ENCODE measurements around the gene UBE2S. TPM values are rescaled to one million over a fixed set of nuclear protein-coding genes. Genes with fewer than 3 reads are reported as not detected.
"Not testable (repeated sequence)": the region's sequence is repeated elsewhere in the genome, so short reads cannot be mapped to it uniquely, and the experiment has no call there.

UBE2S gene
- total RNA-seq, 1 donor from 2014 or later: 11.0 TPM

DNA sequence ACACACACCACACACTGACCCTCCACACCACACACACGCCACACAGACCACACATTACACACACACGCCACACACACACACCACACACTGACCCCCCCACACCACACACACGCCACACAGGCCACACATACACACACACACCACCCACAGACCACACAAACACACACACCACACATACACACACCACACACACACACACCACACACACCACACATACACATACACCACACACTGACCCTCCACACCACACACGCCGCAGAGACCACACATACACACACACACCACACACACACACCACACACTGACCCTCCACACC lies 40.5 kb upstream of the UBE2S start:
- not testable (repeated sequence) for H3K27ac ChIP-seq (ENCODE audit: low read depth, low read length); H3K36me3 ChIP-seq (ENCODE audit: control insufficient read depth in 3 of 3, insufficient read depth in 3 of 3, low read length in 3 of 3); H3K4me1 ChIP-seq (ENCODE audit: control insufficient read depth in 3 of 3, insufficient read depth in 3 of 3, low read length in 3 of 3); H3K9me3 ChIP-seq (ENCODE audit: control insufficient read depth in 3 of 3, low read length in 3 of 3); H3K9ac ChIP-seq (ENCODE audit: low read depth in 1 of 3, low read length in 3 of 3); H3K4me3 ChIP-seq (ENCODE audit: low read length in 3 of 3)
- H3K27me3 ChIP-seq (ENCODE audit: control insufficient read depth in 3 of 3, insufficient read depth in 3 of 3, low read length in 3 of 3): peaks cover 68 to 77% (median 73%) of the 10 kb centered on the region in 3 donors

GRCh38 chr19:55447421-55448174 lies 40.0 kb upstream of the UBE2S start:
- no peak overlapping the region for H3K4me3 ChIP-seq (ENCODE audit: low read length in 3 of 3)
- no peak overlapping the region for H3K27ac ChIP-seq (ENCODE audit: low read depth, low read length)
- H3K4me1 ChIP-seq (ENCODE audit: control insufficient read depth in 3 of 3, insufficient read depth in 3 of 3, low read length in 3 of 3): peaks cover 0 to 9% (median 4%) of the 10 kb centered on the region in 3 donors
- H3K36me3 ChIP-seq (ENCODE audit: control insufficient read depth in 3 of 3, insufficient read depth in 3 of 3, low read length in 3 of 3): no peaks in the 10 kb centered on the region
- peaks cover 70 to 79% (median 78%) of the 10 kb centered on the region in 3 donors for H3K27me3 ChIP-seq (ENCODE audit: control insufficient read depth in 3 of 3, insufficient read depth in 3 of 3, low read length in 3 of 3)
- no peaks in the 10 kb centered on the region for H3K9me3 ChIP-seq (ENCODE audit: control insufficient read depth in 3 of 3, low read length in 3 of 3)
- H3K9ac ChIP-seq (ENCODE audit: low read depth in 1 of 3, low read length in 3 of 3): no peak overlapping the region

GRCh38 chr19:55446060-55446459 lies 38.5 kb upstream of the UBE2S start:
- Histone ChIP-seq H3K36me3 (ENCODE audit: control insufficient read depth in 3 of 3, insufficient read depth in 3 of 3, low read length in 3 of 3) (no peaks in the 10 kb centered on the region), H3K4me3 (ENCODE audit: low read length in 3 of 3) (no peak overlapping the region), H3K4me1 (ENCODE audit: control insufficient read depth in 3 of 3, insufficient read depth in 3 of 3, low read length in 3 of 3) (peaks cover 0 to 5% (median 4%) of the 10 kb centered on the region in 3 donors), H3K27me3 (ENCODE audit: control insufficient read depth in 3 of 3, insufficient read depth in 3 of 3, low read length in 3 of 3) (peaks cover 75 to 81% (median 75%) of the 10 kb centered on the region in 3 donors), H3K27ac (ENCODE audit: low read depth, low read length) (no peak overlapping the region), H3K9me3 (ENCODE audit: control insufficient read depth in 3 of 3, low read length in 3 of 3) (no peaks in the 10 kb centered on the region), H3K9ac (ENCODE audit: low read depth in 1 of 3, low read length in 3 of 3) (no peak overlapping the region)

- Histone ChIP-seq H3K27me3 (ENCODE audit: control insufficient read depth in 3 of 3, insufficient read depth in 3 of 3, low read length in 3 of 3) (peaks cover 81 to 82% (median 82%) of the 10 kb centered on the region in 3 donors), H3K9ac (ENCODE audit: low read depth in 1 of 3, low read length in 3 of 3) (no peak overlapping the region), H3K4me1 (ENCODE audit: control insufficient read depth in 3 of 3, insufficient read depth in 3 of 3, low read length in 3 of 3) (peaks cover 3 to 11% (median 5%) of the 10 kb centered on the region in 3 donors), H3K9me3 (ENCODE audit: control insufficient read depth in 3 of 3, low read length in 3 of 3) (no peaks in the 10 kb centered on the region), H3K36me3 (ENCODE audit: control insufficient read depth in 3 of 3, insufficient read depth in 3 of 3, low read length in 3 of 3) (no peaks in the 10 kb centered on the region), H3K4me3 (ENCODE audit: low read length in 3 of 3) (no peak overlapping the region), H3K27ac (ENCODE audit: low read depth, low read length) (no peak overlapping the region)
Observed at GRCh38 chr19:55444646-55445045, 37.1 kb upstream of the UBE2S start.

GRCh38 chr19:55443824-55444480 lies 36.4 kb upstream of the UBE2S start:
- H3K9me3 ChIP-seq (ENCODE audit: control insufficient read depth in 3 of 3, low read length in 3 of 3): no peaks in the 10 kb centered on the region
- peaks cover 81 to 83% (median 82%) of the 10 kb centered on the region in 3 donors for H3K27me3 ChIP-seq (ENCODE audit: control insufficient read depth in 3 of 3, insufficient read depth in 3 of 3, low read length in 3 of 3)
- H3K4me1 ChIP-seq (ENCODE audit: control insufficient read depth in 3 of 3, insufficient read depth in 3 of 3, low read length in 3 of 3): peaks cover 3 to 11% (median 5%) of the 10 kb centered on the region in 3 donors
- H3K4me3 ChIP-seq (ENCODE audit: low read length in 3 of 3): no peak overlapping the region
- no peak overlapping the region for H3K27ac ChIP-seq (ENCODE audit: low read depth, low read length)
- no peaks in the 10 kb centered on the region for H3K36me3 ChIP-seq (ENCODE audit: control insufficient read depth in 3 of 3, insufficient read depth in 3 of 3, low read length in 3 of 3)
- no peak overlapping the region for H3K9ac ChIP-seq (ENCODE audit: low read depth in 1 of 3, low read length in 3 of 3)

GRCh38 chr19:55443045-55443823 lies 35.6 kb upstream of the UBE2S start, which contains the start of gene SHISA7:
SHISA7 (minus strand) TSS chr19:55443300; CDS start chr19:55442863, 437 bp downstream.
- no peaks in the 10 kb centered on the region for H3K9me3 ChIP-seq (ENCODE audit: control insufficient read depth in 3 of 3, low read length in 3 of 3)
- H3K27me3 ChIP-seq (ENCODE audit: control insufficient read depth in 3 of 3, insufficient read depth in 3 of 3, low read length in 3 of 3): peaks cover 82 to 84% (median 83%) of the 10 kb centered on the region in 3 donors
- no peaks in the 10 kb centered on the region for H3K36me3 ChIP-seq (ENCODE audit: control insufficient read depth in 3 of 3, insufficient read depth in 3 of 3, low read length in 3 of 3)
- H3K9ac ChIP-seq (ENCODE audit: low read depth in 1 of 3, low read length in 3 of 3): no peak within 1 kb of the TSS
- H3K4me1 ChIP-seq (ENCODE audit: control insufficient read depth in 3 of 3, insufficient read depth in 3 of 3, low read length in 3 of 3): peaks cover 3 to 11% (median 5%) of the 10 kb centered on the region in 3 donors
- no peak within 1 kb of the TSS for H3K4me3 ChIP-seq (ENCODE audit: low read length in 3 of 3)
- no peak within 1 kb of the TSS for H3K27ac ChIP-seq (ENCODE audit: low read depth, low read length)

DNA sequence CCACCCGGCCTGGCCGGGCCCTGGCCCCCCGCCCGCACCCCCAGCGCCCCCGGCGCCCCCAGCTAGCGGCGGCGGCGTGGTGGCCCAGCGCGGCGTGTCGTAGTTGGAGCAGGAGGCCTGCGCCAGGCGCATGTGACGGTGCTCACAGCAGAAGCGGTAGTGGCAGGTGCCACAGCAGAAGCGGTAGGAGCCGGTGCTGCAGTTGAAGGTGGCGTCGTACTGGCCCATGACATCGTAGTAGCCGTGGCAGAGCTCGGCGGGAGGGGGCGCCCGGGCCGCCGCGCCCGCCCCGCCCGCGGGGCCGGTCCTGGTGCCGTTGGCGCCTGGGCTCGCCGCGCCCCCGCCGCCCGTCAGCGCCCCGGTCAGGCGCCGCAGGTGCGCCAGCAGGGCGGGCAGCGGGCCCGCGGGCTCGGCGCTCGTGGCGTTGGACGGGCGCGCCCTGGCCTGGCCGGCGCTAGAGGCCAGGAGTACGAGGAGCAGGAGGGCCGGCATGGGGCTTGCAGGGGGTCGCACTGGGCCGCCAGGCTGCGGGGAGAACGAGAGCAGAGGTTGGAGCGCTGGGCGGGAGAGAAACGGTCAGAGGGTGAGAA lies 34.9 kb upstream of the UBE2S start:
- Histone ChIP-seq H3K4me3 (ENCODE audit: low read length in 3 of 3) (no peak overlapping the region), H3K9me3 (ENCODE audit: control insufficient read depth in 3 of 3, low read length in 3 of 3) (no peaks in the 10 kb centered on the region), H3K9ac (ENCODE audit: low read depth in 1 of 3, low read length in 3 of 3) (no peak overlapping the region), H3K27me3 (ENCODE audit: control insufficient read depth in 3 of 3, insufficient read depth in 3 of 3, low read length in 3 of 3) (peaks cover 78 to 83% (median 80%) of the 10 kb centered on the region in 3 donors), H3K4me1 (ENCODE audit: control insufficient read depth in 3 of 3, insufficient read depth in 3 of 3, low read length in 3 of 3) (peaks cover 3 to 11% (median 3%) of the 10 kb centered on the region in 3 donors), H3K27ac (ENCODE audit: low read depth, low read length) (no peak overlapping the region), H3K36me3 (ENCODE audit: control insufficient read depth in 3 of 3, insufficient read depth in 3 of 3, low read length in 3 of 3) (no peaks in the 10 kb centered on the region)

DNA sequence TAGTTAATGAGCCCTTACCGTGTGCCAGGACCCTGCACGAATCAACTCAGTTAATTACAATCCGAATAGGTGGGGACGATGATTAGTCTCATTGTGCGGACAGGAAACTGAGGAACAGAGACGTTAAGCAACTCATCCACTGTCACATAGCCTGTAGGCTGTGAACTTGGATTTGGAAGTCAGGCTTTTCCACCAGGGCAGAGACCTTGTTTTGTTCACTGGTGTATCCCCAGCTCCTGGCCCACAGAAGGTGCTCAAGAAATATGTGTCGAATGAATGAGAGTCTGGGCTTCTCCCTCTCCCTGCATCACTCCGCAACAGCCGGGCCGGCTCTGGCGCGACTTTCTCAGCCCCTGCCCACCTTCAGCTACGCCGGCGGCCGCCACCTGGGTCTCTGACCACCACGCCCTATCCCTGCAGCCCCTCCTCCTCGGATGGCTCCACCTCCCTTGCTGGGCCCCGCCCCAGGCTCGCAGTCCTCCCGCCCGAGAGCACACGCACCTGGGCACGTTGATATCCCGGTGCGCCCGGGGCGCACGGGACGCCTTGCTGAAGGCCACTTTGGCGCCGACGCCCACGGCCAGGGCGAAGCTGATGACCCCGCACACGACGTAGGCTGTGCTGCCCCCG lies 34.2 kb upstream of the UBE2S start:
- Histone ChIP-seq H3K9ac (ENCODE audit: low read depth in 1 of 3, low read length in 3 of 3) (no peak overlapping the region), H3K36me3 (ENCODE audit: control insufficient read depth in 3 of 3, insufficient read depth in 3 of 3, low read length in 3 of 3) (no peaks in the 10 kb centered on the region), H3K27me3 (ENCODE audit: control insufficient read depth in 3 of 3, insufficient read depth in 3 of 3, low read length in 3 of 3) (peaks cover 78 to 82% (median 80%) of the 10 kb centered on the region in 3 donors)

DNA sequence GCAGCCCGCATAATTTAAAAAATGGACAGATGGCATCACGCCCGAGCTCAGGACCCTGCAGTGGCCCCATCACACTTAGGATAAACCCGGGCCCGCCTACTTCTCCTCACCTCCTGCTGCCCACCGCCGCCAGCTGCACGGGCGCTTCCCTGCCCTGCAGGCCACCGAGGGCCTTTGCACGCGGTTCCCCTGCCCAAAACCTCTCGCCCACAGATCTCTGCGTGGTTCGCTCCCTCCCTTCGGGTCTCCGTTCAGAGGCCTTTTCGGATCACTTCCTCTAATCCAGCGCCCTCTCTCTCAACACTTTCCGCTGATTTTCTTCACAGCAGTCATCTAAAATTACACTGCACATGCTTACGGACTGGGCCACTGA lies 33.7 kb upstream of the UBE2S start:
- peaks cover 77 to 78% (median 78%) of the 10 kb centered on the region in 3 donors for H3K27me3 ChIP-seq (ENCODE audit: control insufficient read depth in 3 of 3, insufficient read depth in 3 of 3, low read length in 3 of 3)
- H3K4me1 ChIP-seq (ENCODE audit: control insufficient read depth in 3 of 3, insufficient read depth in 3 of 3, low read length in 3 of 3): peaks cover 3 to 11% (median 3%) of the 10 kb centered on the region in 3 donors
- H3K4me3 ChIP-seq (ENCODE audit: low read length in 3 of 3): no peak overlapping the region
- H3K9me3 ChIP-seq (ENCODE audit: control insufficient read depth in 3 of 3, low read length in 3 of 3): no peaks in the 10 kb centered on the region
- no peak overlapping the region for H3K9ac ChIP-seq (ENCODE audit: low read depth in 1 of 3, low read length in 3 of 3)
- H3K27ac ChIP-seq (ENCODE audit: low read depth, low read length): no peak overlapping the region
- H3K36me3 ChIP-seq (ENCODE audit: control insufficient read depth in 3 of 3, insufficient read depth in 3 of 3, low read length in 3 of 3): no peaks in the 10 kb centered on the region

More for the DNA sequence above, 34.2 kb upstream of the UBE2S start:
- no peak overlapping the region for H3K4me3 ChIP-seq (ENCODE audit: low read length in 3 of 3)
- H3K27ac ChIP-seq (ENCODE audit: low read depth, low read length): no peak overlapping the region
- no peaks in the 10 kb centered on the region for H3K9me3 ChIP-seq (ENCODE audit: control insufficient read depth in 3 of 3, low read length in 3 of 3)
- H3K4me1 ChIP-seq (ENCODE audit: control insufficient read depth in 3 of 3, insufficient read depth in 3 of 3, low read length in 3 of 3): peaks cover 3 to 11% (median 3%) of the 10 kb centered on the region in 3 donors

Data from skeletal muscle tissue (tissue), 4 donors.